OCI-LY7 (cell line): ENCODE results near the gene CCDC39. TPM values are rescaled to one million over a fixed set of nuclear protein-coding genes. Genes with fewer than 3 reads are reported as not detected.
A peak's percentile ranks its signal among the peaks of the same experiment; 100 is the strongest.

ENCODE experiments used
- BruUV-seq: library from RNA; stranded (reverse); fragments of 400-500 nt; replicated peaks from 2 replicates; lab custom pipeline; 2021; lab: Mats Ljungman, UMichigan
- CTCF ChIA-PET: fragments of 300-600 bp; sonication (Branson Sonifier 250); formaldehyde crosslinking; loops from one replicate; lab custom pipeline; 2022; ENCODE audit warnings: antibody characterized with exemption; ENCODE audit not compliant: unreplicated experiment; lab: Charles Lee
- POLR2A ChIA-PET: fragments of 300-600 bp; sonication (Branson Sonifier 250); formaldehyde crosslinking; loops from one replicate; lab custom pipeline; 2022; ENCODE audit warnings: antibody characterized with exemption; lab: Charles Lee
- DNase-seq: peaks from one replicate; pipeline ENCODE4 v3.0.0-alpha.2; 2015; ENCODE audit warnings: low spot score
- H2AFZ ChIP-seq: fragments of 200-600 bp; sonication (generic), shearing (Covaris generic); 2 replicates; pipeline ENCODE4 v1.6.1; 2014; ENCODE audit warnings: mild to moderate bottlenecking, antibody characterized with exemption, low read length, moderate library complexity
- H3K27ac ChIP-seq: fragments of 200-600 bp; sonication (generic); 2 replicates; pipeline ENCODE4 v1.5.1; 2014; ENCODE audit warnings: mixed run types, low read depth, mild to moderate bottlenecking, moderate library complexity, low read length, inconsistent platforms; ENCODE audit not compliant: poor library complexity, severe bottlenecking
- H3K36me3 ChIP-seq: fragments of 200-600 bp; sonication (generic); 2 replicates; pipeline ENCODE4 v1.6.1; 2014; ENCODE audit warnings: mild to moderate bottlenecking, antibody characterized with exemption, low read length, moderate library complexity, mixed read lengths; ENCODE audit not compliant: insufficient read depth
- H3K4me1 ChIP-seq: fragments of 200-600 bp; sonication (generic); 2 replicates; pipeline ENCODE4 v1.5.1; 2014; ENCODE audit warnings: mild to moderate bottlenecking, low read length; ENCODE audit not compliant: insufficient read depth, poor library complexity, severe bottlenecking
- H3K4me2 ChIP-seq: fragments of 200-600 bp; sonication (generic); 2 replicates; pipeline ENCODE4 v1.6.1; 2014; ENCODE audit warnings: mild to moderate bottlenecking, low read length
- H3K4me3 ChIP-seq: fragments of 200-600 bp; sonication (generic); 2 replicates; pipeline ENCODE4 v1.5.1; 2014; ENCODE audit warnings: mild to moderate bottlenecking, low read depth, low read length; ENCODE audit not compliant: poor library complexity, severe bottlenecking
- H3K79me2 ChIP-seq: fragments of 200-600 bp; sonication (generic); 2 replicates; pipeline ENCODE4 v1.6.1; 2016; ENCODE audit warnings: low read depth, mild to moderate bottlenecking, low read length, moderate library complexity, mixed read lengths; ENCODE audit not compliant: insufficient read depth
- H3K9me2 ChIP-seq: fragments of 200-600 bp; sonication (generic); 2 replicates; pipeline ENCODE4 v1.6.1; 2016; ENCODE audit warnings: mild to moderate bottlenecking, low read length, mixed read lengths; ENCODE audit not compliant: insufficient read depth
- H3K9me3 ChIP-seq: fragments of 200-600 bp; sonication (generic); 2 replicates; pipeline ENCODE4 v1.6.1; 2014; ENCODE audit warnings: mild to moderate bottlenecking, mixed run types, low read length, mixed read lengths
- H4K20me1 ChIP-seq: fragments of 200-600 bp; sonication (generic); 2 replicates; pipeline ENCODE4 v1.6.1; 2014; ENCODE audit warnings: mild to moderate bottlenecking, antibody characterized with exemption, low read length, moderate library complexity, mixed read lengths; ENCODE audit not compliant: insufficient read depth
- EZH2phosphoT487 ChIP-seq: fragments of 200-600 bp; sonication (generic); IDR thresholded peaks from 2 replicates; pipeline ENCODE4 v1.6.1; 2018; ENCODE audit warnings: low read depth, borderline replicate concordance, mild to moderate bottlenecking, mixed run types, antibody characterized with exemption, low read length, moderate library complexity, mixed read lengths
- intact Hi-C: fragments of 100-400 bp; cut with micrococcal nuclease; formaldehyde crosslinking; loops from one replicate; pipeline ENCODE4 v1.10.0; 2022; ENCODE audit not compliant: unreplicated experiment
- total RNA-seq, 2 experiments: library from RNA; depleted of rRNA in 1 of 2; stranded (reverse); fragments of >200 nt in 1 of 2; shearing (Covaris generic) in 1 of 2; gene quantifications; 2 replicates each; pipeline ENCODE4 v1.2.3, GENCODE V29; 2014 to 2022
- TF ChIP-seq, protein P1 (sequence below): fragments of 200-600 bp; sonication (generic); conservative IDR thresholded peaks from 2 replicates; pipeline ENCODE4 v1.5.1; 2014; ENCODE audit warnings: mild to moderate bottlenecking, antibody characterized with exemption, low read length, moderate library complexity, mixed read lengths

The CCDC39 gene
- total RNA-seq, 2 experiments from 2014 or later = 0.03 TPM; not detected in 1

DNA sequence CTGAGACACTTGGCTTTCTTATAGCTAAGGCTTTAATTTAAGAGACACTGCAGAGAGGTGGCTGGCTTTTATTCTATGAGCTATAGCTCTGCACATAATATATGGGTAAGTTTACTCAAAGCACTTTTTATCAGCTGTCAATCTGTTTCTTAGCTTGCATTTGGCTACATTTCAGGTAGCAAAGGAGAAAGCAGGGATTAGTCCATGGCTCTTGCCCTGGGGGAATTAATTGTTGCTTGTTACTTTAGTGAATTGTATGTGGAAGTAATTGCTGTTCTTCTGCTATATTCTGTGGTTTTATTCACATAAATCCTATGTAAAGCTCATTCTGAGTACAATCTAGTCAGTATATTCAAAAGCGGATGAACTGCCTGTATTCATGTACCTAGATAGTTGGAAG, 14.4 kb upstream of the CCDC39 start:
- Histone ChIP-seq H3K9me2 (no peaks in the 10 kb centered on the region), H3K4me2 (no peak overlapping the region), H3K36me3 (no peaks in the 10 kb centered on the region), H4K20me1 (no peaks in the 10 kb centered on the region), H3K27ac (no peak overlapping the region), H2AFZ (no peak overlapping the region), H3K4me3 (no peak overlapping the region), H3K79me2 (no peaks in the 10 kb centered on the region), H3K9me3 (no peaks in the 10 kb centered on the region), H3K4me1 (no peaks in the 10 kb centered on the region)
- intact Hi-C loops = no loop called here
- TF ChIP-seq, protein P1, sequence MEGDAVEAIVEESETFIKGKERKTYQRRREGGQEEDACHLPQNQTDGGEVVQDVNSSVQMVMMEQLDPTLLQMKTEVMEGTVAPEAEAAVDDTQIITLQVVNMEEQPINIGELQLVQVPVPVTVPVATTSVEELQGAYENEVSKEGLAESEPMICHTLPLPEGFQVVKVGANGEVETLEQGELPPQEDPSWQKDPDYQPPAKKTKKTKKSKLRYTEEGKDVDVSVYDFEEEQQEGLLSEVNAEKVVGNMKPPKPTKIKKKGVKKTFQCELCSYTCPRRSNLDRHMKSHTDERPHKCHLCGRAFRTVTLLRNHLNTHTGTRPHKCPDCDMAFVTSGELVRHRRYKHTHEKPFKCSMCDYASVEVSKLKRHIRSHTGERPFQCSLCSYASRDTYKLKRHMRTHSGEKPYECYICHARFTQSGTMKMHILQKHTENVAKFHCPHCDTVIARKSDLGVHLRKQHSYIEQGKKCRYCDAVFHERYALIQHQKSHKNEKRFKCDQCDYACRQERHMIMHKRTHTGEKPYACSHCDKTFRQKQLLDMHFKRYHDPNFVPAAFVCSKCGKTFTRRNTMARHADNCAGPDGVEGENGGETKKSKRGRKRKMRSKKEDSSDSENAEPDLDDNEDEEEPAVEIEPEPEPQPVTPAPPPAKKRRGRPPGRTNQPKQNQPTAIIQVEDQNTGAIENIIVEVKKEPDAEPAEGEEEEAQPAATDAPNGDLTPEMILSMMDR = no peak
- no peak for TF ChIP-seq EZH2phosphoT487
- POLR2A ChIA-PET = interaction anchor here (0.5 to 1.7 kb wide), 3 partner anchors 13 to 340 kb away, joined by 3 to 5 read pairs (median 3); no protein-coding TSS in a partner anchor
- no TSS peak for BruUV-seq
- DNase-seq = no peak
- CTCF ChIA-PET = interaction anchor here (0.6 kb wide), 1 partner anchor 383 kb away, joined by 3 read pairs; no protein-coding TSS in a partner anchor

DNA sequence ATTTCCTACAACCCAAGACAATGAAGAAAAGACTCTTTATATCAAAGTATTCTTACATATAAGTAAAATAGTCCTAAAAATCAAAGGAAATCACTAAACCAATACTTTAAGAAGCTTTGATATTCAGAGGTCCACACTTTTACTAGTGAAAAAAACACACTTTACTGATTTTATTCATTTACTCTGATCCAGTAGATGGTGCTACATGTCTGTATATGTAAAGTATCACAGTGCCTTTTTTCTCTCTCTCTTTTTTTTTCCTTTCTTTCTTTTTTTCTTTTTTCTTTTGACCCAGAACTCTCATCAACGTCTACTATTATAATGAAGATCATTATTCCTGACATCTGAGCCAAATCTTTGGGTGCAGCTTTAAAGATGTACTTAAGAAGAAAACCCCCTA, 10.8 kb upstream of the CCDC39 start:
- CTCF ChIA-PET = interaction anchor here (1.1 kb wide), 1 partner anchor 23 kb away, joined by 4 read pairs; no protein-coding TSS in a partner anchor
- no peak overlapping the region for H2AFZ ChIP-seq
- no peak overlapping the region for H3K4me2 ChIP-seq
- H3K27ac ChIP-seq = no peak overlapping the region
- no peak overlapping the region for H3K4me3 ChIP-seq
- POLR2A ChIA-PET = interaction anchor here (0.7 kb wide), 1 partner anchor 28 kb away, joined by 3 read pairs; no protein-coding TSS in a partner anchor
- no peaks in the 10 kb centered on the region for H3K9me2 ChIP-seq
- no peak for DNase-seq
- no peaks in the 10 kb centered on the region for H3K36me3 ChIP-seq
- H4K20me1 ChIP-seq = no peaks in the 10 kb centered on the region
- no TSS peak for BruUV-seq
- TF ChIP-seq, protein P1 = peak; percentile 38; the same call in 1 of the 2 replicates
- no peak for TF ChIP-seq EZH2phosphoT487
- intact Hi-C loops = no loop called here
- no peaks in the 10 kb centered on the region for H3K79me2 ChIP-seq
- H3K9me3 ChIP-seq = no peaks in the 10 kb centered on the region
- H3K4me1 ChIP-seq = no peaks in the 10 kb centered on the region

DNA sequence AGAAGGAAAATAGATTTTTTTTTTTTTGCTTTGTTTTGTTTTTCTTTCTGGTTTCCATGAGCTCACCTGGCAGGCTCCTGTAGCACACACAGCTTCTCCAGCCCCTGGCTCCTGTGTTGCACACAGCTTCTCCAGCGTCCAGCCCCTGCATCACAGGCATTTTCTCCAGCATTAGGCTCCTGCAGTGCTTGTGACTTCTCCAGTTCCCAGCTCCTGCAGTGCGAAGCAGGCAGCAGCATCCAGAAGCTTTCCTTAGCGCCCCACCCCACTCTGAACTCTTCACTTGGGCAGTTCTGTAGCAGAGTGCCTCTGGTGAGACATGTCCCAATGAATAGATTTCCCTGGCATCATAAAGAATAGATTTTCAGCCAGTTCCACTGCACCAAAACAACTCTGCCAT, 5.5 kb upstream of the CCDC39 start:
- DNase-seq = no peak
- H3K9me2 ChIP-seq = no peaks in the 10 kb centered on the region
- H2AFZ ChIP-seq = no peak overlapping the region
- ChIA-PET CTCF (no interaction called here), POLR2A (interaction anchor here (0.6 kb wide), 2 partner anchors 546 to 762 kb away, joined by 3 read pairs; no protein-coding TSS in a partner anchor)
- no peaks in the 10 kb centered on the region for H4K20me1 ChIP-seq
- no peak for TF ChIP-seq EZH2phosphoT487
- TF ChIP-seq, protein P1 = no peak
- intact Hi-C loops = no loop called here
- no TSS peak for BruUV-seq
- H3K9me3 ChIP-seq = no peaks in the 10 kb centered on the region
- no peak overlapping the region for H3K4me2 ChIP-seq
- H3K36me3 ChIP-seq = no peaks in the 10 kb centered on the region
- H3K27ac ChIP-seq = no peak overlapping the region
- no peaks in the 10 kb centered on the region for H3K79me2 ChIP-seq
- H3K4me1 ChIP-seq = peaks cover 3% of the 10 kb centered on the region
- H3K4me3 ChIP-seq = no peak overlapping the region
